HG03354 (cell line): ENCODE results near the gene RRP8.

ENCODE experiments used
- ATAC-seq: cut with Tn5 transposase; IDR thresholded peaks from one replicate; pipeline ENCODE4 v1.9.1; 2021; ENCODE audit warnings: mild to moderate bottlenecking; ENCODE audit not compliant: unreplicated experiment, poor library complexity, severe bottlenecking

Gene RRP8

GRCh38 chr11:6633422-6634408 lies 30.3 kb upstream of the RRP8 start:
- ATAC-seq: no peak

GRCh38 chr11:6632116-6633073 lies 29.0 kb upstream of the RRP8 start:
- ATAC-seq: no peak

- no peak for ATAC-seq
These were observed 28.0 kb upstream of the RRP8 start for GRCh38 chr11:6631361-6631890.

GRCh38 chr11:6630632-6631291 lies 27.3 kb upstream of the RRP8 start:
- ATAC-seq: no peak

GRCh38 chr11:6629892-6630631 lies 26.6 kb upstream of the RRP8 start:
- ATAC-seq: no peak

GRCh38 chr11:6629573-6629891 lies 26.1 kb upstream of the RRP8 start:
- ATAC-seq: no peak

- no peak for ATAC-seq
These were observed 25.1 kb upstream of the RRP8 start for GRCh38 chr11:6628526-6628925.

GRCh38 chr11:6627762-6628241 lies 24.4 kb upstream of the RRP8 start:
- ATAC-seq: peak; percentile 86

- ATAC-seq: no peak
These were observed 23.8 kb upstream of the RRP8 start for GRCh38 chr11:6626971-6627761.

- no peak for ATAC-seq
These were observed 22.5 kb upstream of the RRP8 start for GRCh38 chr11:6625832-6626420.

GRCh38 chr11:6625156-6625831 lies 21.9 kb upstream of the RRP8 start:
- no peak for ATAC-seq

GRCh38 chr11:6623391-6624363 lies 20.3 kb upstream of the RRP8 start:
- no peak for ATAC-seq

- no peak for ATAC-seq
These were observed 19.1 kb upstream of the RRP8 start for GRCh38 chr11:6622261-6623171.

- no peak for ATAC-seq
These were observed 18.3 kb upstream of the RRP8 start for GRCh38 chr11:6621711-6622211.

GRCh38 chr11:6620636-6621035 lies 17.2 kb upstream of the RRP8 start:
- no peak for ATAC-seq
